MM.1S (cell line): Measurements from ENCODE around the gene PAH.

Experiments used
- CTCF ChIP-seq: fragments of 300-600 bp; sonication (generic); IDR thresholded peaks from 2 replicates; pipeline ENCODE4 v1.5.1; 2016; ENCODE audit warnings: antibody characterized with exemption, low read length, mixed read lengths
- EZH2phosphoT487 ChIP-seq: fragments of 300-600 bp; sonication (generic); IDR thresholded peaks from 2 replicates; pipeline ENCODE4 v1.6.1; 2018; ENCODE audit warnings: antibody characterized with exemption, low read length

GRCh38 chr12:102933168-102933567 lies 16.1 kb upstream of the PAH start:
- no peak for TF ChIP-seq EZH2phosphoT487
- no peak for TF ChIP-seq CTCF
